Fibroblast of mammary gland (primary cell): ENCODE measurements around the gene FERMT2.

ENCODE experiments used
- DNase-seq: peaks from one replicate; pipeline ENCODE4 v3.0.0-alpha.2; 2010; ENCODE audit warnings: low read depth
- H3K4me3 ChIP-seq: 2 replicates; pipeline ENCODE4 v1.5.1; 2011; ENCODE audit warnings: low read depth, mild to moderate bottlenecking, low read length, moderate library complexity; ENCODE audit not compliant: control insufficient read depth
- CTCF ChIP-seq: conservative IDR thresholded peaks from 2 replicates; pipeline ENCODE4 v1.5.1; 2011; ENCODE audit warnings: low read depth, low read length, inconsistent platforms; ENCODE audit not compliant: control insufficient read depth, insufficient read depth

The FERMT2 gene

DNA sequence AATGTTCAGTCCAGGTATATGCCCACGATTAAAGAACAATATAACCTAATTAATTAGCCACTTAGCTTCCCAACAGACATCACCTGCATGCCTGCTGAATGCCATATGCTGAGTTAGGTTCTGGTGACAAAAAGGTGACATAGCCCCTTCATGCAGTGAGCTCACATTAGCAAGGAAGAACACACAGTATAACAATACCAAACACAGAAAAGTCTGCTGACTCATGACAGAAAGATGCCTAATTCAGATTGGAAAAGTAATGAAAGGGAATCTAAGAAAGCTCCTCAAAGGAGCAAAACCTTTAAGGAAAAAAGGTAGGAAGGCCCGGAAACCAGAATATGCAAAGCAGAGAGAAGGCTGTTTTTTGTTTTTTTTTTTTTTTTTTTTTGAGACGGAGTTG, 59.0 kb downstream of the FERMT2 start:
- no peak overlapping the region for H3K4me3 ChIP-seq
- no peak for TF ChIP-seq CTCF
- DNase-seq = no peak

- DNase-seq = no peak
- no peak overlapping the region for H3K4me3 ChIP-seq
- no peak for TF ChIP-seq CTCF
Measured at GRCh38 chr14:52888839-52889838, 61.7 kb downstream of the FERMT2 start.

DNA sequence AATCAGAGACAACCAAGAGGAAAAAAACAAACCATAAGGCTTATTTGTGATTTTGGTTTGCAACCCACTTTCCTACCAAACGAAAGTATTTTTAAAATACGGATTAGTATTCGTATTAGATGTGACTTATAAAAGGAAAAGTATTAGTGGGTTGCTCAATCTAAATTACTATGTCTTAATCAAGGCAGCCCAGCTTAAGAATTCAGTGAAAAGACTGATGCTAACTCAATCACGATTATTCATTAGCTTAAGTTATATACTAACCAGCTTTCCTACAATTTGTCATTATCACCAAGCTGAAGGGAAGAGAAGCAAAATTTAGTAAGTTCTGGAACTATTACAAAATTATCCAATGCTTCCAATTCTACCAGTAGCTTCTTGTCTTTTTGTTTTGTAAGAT, 62.7 kb downstream of the FERMT2 start:
- no peak for DNase-seq
- no peak for TF ChIP-seq CTCF
- no peak overlapping the region for H3K4me3 ChIP-seq

DNA sequence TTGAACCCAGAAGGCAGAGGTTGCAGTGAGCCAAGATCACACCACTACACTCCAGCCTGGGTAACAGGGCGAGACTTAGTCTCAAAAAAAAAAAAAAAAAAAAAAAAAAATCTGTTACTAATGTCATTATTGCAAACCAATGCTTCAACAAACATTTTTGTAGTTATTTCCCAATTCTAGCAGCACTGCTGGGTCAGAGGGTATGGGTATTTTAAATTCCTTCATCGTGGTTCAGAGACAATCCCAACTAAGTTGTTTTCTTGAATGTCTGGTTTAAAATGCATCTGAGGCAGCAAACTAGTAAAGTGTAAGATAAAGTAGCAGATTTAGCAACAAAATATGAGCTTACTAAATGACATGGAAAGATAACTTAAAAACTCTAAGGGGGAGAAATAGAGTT, 65.6 kb downstream of the FERMT2 start:
- peak; percentile 62 for DNase-seq
- TF ChIP-seq CTCF = no peak
- H3K4me3 ChIP-seq = no peak overlapping the region

GRCh38 chr14:52883658-52884057, 67.2 kb downstream of the FERMT2 start:
- no peak for DNase-seq
- no peak overlapping the region for H3K4me3 ChIP-seq

DNA sequence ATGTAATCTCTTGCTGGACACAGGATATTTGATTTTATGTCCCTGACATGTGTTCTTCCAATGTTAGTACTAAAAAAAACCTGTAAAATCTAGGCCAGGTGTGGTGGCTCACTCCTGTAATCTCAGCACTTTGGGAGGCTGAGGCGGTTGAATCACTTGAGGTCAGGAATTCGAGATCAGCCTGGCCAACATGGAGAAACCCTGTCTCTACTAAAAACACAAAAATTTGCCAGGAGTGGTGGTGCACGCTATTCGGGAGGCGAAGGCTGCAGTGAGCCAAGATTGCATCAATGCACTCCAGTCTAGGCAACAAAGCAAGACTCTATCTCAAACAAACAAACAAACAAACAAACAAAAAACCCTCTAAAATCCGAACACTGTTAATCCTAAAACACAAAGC, 68.0 kb downstream of the FERMT2 start:
- H3K4me3 ChIP-seq = no peak overlapping the region
- no peak for TF ChIP-seq CTCF
- DNase-seq = no peak

More at GRCh38 chr14:52883658-52884057, 67.2 kb downstream of the FERMT2 start:
- no peak for TF ChIP-seq CTCF
